ENCODE data around the gene HSPB8.

- TF ChIP-seq CTCF (conservative IDR thresholded peaks at IDR 0.05 in 1 of 2, IDR thresholded peaks at IDR 0.05 in 1 of 2; ENCODE audit: extremely low read depth in 1 of 2, insufficient read depth in 1 of 2, low read depth in 1 of 2, low read length in 2 of 2) (no peak), EZH2 (IDR thresholded peaks at IDR 0.05; ENCODE audit: borderline replicate concordance, low read length) (no peak)
Observed at GRCh38 chr12:119149270-119149669, 29.5 kb upstream of the HSPB8 start.
